Measurements from ENCODE around the gene RAP1GAP.

The RAP1GAP gene

GRCh38 chr1:21585037-21585436 lies 84.1 kb downstream of the RAP1GAP start:
- Histone ChIP-seq H3K36me3 (no peaks in the 10 kb centered on the region), H3K4me1 (ENCODE audit: control insufficient read depth in 1 of 2, insufficient read depth in 1 of 2, low read depth in 1 of 2, low read length in 1 of 2) (peaks cover 86 to 94% of the 10 kb centered on the region in 2 experiments), H3K9me3 (no peaks in the 10 kb centered on the region), H3K27me3 (no peaks in the 10 kb centered on the region), H3K27ac (peak overlapping the region; percentile 95), H3K4me3 (ENCODE audit: low read depth in 1 of 2, low read length in 1 of 2) (no peak overlapping the region)
- TF ChIP-seq CTCF (IDR thresholded peaks at IDR 0.05): no peak

DNA sequence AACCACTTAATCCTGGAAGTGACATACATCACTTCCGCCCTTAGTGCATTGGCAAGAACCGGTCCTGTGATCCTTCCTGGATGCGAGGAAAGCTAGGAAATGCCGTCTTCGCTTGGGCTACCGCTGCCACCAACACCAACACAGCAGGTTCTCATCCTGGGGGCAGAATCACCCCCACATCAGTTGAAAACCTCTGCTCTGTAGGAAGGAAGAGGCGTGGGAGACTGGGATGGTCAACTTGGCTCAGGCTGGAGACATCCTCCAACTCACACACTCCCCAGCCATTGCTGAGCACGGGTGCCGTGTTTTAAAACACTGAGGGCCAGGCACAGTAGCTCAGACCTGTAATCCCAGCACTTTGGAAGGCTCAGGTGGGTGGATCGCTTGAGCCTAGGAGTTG lies 85.1 kb downstream of the RAP1GAP start:
- H3K4me3 ChIP-seq (ENCODE audit: low read depth in 1 of 2, low read length in 1 of 2): peak overlapping the region; percentile 15 to 48
- no peak for TF ChIP-seq CTCF (IDR thresholded peaks at IDR 0.05)
- H3K9me3 ChIP-seq: no peaks in the 10 kb centered on the region
- H3K27me3 ChIP-seq: no peaks in the 10 kb centered on the region
- H3K27ac ChIP-seq: peak overlapping the region; percentile 95
- H3K4me1 ChIP-seq (ENCODE audit: control insufficient read depth in 1 of 2, insufficient read depth in 1 of 2, low read depth in 1 of 2, low read length in 1 of 2): peaks cover 85 to 92% of the 10 kb centered on the region in 2 experiments
- H3K36me3 ChIP-seq: no peaks in the 10 kb centered on the region

DNA sequence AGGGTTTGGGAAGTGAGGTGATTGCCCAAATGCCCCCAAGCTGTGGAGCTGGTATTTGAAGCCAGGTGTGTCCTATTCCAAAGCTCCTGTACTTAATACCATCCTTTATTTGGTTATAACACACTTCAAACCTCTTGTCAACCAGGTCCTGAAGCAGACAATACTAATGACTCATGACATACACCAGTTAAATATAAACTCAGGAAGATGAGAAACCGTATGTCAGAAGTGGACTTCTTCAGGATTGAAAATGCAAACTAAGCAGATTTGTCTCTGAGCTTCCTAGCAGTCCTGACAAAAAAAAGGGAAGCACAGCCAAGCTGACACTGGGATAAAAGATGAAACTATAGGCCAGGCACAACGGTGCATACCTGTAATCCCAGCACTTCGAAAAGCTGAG lies 89.4 kb downstream of the RAP1GAP start:
- no peak for TF ChIP-seq CTCF (IDR thresholded peaks at IDR 0.05)
- H3K4me1 ChIP-seq (ENCODE audit: control insufficient read depth in 1 of 2, insufficient read depth in 1 of 2, low read depth in 1 of 2, low read length in 1 of 2): peaks cover 55 to 57% of the 10 kb centered on the region in 2 experiments

GRCh38 chr1:21577933-21578332 lies 91.2 kb downstream of the RAP1GAP start:
- Histone ChIP-seq H3K4me3 (ENCODE audit: low read depth in 1 of 2, low read length in 1 of 2) (no peak overlapping the region), H3K36me3 (peaks cover 9% of the 10 kb centered on the region), H3K27me3 (no peaks in the 10 kb centered on the region), H3K27ac (peak overlapping the region; percentile 39), H3K9me3 (no peaks in the 10 kb centered on the region), H3K4me1 (ENCODE audit: control insufficient read depth in 1 of 2, insufficient read depth in 1 of 2, low read depth in 1 of 2, low read length in 1 of 2) (peaks cover 53 to 56% of the 10 kb centered on the region in 2 experiments)
- no peak for TF ChIP-seq CTCF (IDR thresholded peaks at IDR 0.05)

More for the DNA sequence above, 89.4 kb downstream of the RAP1GAP start:
- Histone ChIP-seq H3K27me3 (no peaks in the 10 kb centered on the region), H3K27ac (peak overlapping the region; percentile 54), H3K9me3 (no peaks in the 10 kb centered on the region), H3K4me3 (ENCODE audit: low read depth in 1 of 2, low read length in 1 of 2) (no peak overlapping the region), H3K36me3 (peaks cover 8% of the 10 kb centered on the region)

GRCh38 chr1:21577324-21577723 lies 91.8 kb downstream of the RAP1GAP start:
- Histone ChIP-seq H3K4me3 (ENCODE audit: low read depth in 1 of 2, low read length in 1 of 2) (no peak overlapping the region), H3K27me3 (no peaks in the 10 kb centered on the region), H3K4me1 (ENCODE audit: control insufficient read depth in 1 of 2, insufficient read depth in 1 of 2, low read depth in 1 of 2, low read length in 1 of 2) (peaks cover 52 to 53% of the 10 kb centered on the region in 2 experiments), H3K36me3 (peaks cover 15% of the 10 kb centered on the region), H3K27ac (no peak overlapping the region), H3K9me3 (no peaks in the 10 kb centered on the region)
- no peak for TF ChIP-seq CTCF (IDR thresholded peaks at IDR 0.05)

- Histone ChIP-seq H3K27me3 (no peaks in the 10 kb centered on the region), H3K4me3 (ENCODE audit: low read depth in 1 of 2, low read length in 1 of 2) (no peak overlapping the region), H3K27ac (no peak overlapping the region), H3K9me3 (no peaks in the 10 kb centered on the region), H3K4me1 (ENCODE audit: control insufficient read depth in 1 of 2, insufficient read depth in 1 of 2, low read depth in 1 of 2, low read length in 1 of 2) (peaks cover 46 to 47% of the 10 kb centered on the region in 2 experiments), H3K36me3 (peaks cover 19% of the 10 kb centered on the region)
- no peak for TF ChIP-seq CTCF (IDR thresholded peaks at IDR 0.05)
These were observed 92.4 kb downstream of the RAP1GAP start for GRCh38 chr1:21576798-21577187.

Data from neutrophil (primary cell).